Measurements from ENCODE around the gene COL1A1. TPM values are rescaled to one million over a fixed set of nuclear protein-coding genes. Genes with fewer than 3 reads are reported as not detected.
A peak's percentile ranks its signal among the peaks of the same experiment; 100 is the strongest.

COL1A1 gene
- polyA plus RNA-seq, 1 donor (not counting 4 experiments of a cell fraction or from before 2014, with no cell fraction given): 0.55 TPM

DNA sequence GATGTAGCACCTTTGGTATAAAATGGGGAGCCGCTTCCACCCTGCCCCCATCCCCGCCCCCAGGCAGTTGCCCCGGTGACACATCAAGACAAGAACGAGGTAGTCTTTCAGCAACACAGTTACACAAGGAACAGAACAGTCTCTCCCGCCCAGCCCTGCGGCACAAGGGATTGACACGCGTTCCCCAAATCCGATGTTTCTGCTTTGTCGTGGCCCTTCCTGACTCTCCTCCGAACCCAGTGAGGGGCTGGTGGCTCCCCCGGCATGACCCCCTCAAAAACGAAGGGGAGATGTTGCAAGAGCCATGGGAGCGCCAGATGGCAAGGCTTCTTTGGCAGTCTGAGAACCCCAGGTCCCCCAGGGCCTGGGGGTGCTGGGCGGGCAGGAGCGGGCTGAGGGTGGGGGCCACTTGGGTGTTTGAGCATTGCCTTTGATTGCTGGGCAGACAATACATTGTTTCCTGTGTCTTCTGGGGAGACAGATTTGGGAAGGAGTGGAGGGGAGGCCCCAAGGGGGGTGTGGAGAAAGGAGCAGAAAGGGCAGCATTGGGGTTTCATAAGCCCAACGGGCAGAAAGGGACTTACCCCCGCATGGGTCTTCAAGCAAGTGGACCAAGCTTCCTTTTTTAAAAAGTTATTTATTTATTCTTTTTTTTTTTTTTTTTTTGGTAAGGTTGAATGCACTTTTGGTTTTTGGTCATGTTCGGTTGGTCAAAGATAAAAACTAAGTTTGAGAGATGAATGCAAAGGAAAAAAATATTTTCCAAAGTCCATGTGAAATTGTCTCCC, 16.6 kb downstream of the COL1A1 start:
- H3K4me3 ChIP-seq (ENCODE audit: control insufficient read depth in 2 of 3, extremely low read depth in 1 of 3, insufficient read depth in 2 of 3, low read depth in 1 of 3, low read length in 3 of 3): no peak overlapping the region
- H3K27me3 ChIP-seq (ENCODE audit: control insufficient read depth, extremely low read depth, insufficient read depth, low read length): no peaks in the 10 kb centered on the region
- peak overlapping the region; percentile 29 for H3K9ac ChIP-seq (ENCODE audit: control insufficient read depth, extremely low read depth, insufficient read depth, low read length)
- no peaks in the 10 kb centered on the region for H3K36me3 ChIP-seq (ENCODE audit: control insufficient read depth in 2 of 2, extremely low read depth in 1 of 2, insufficient read depth in 2 of 2, low read length in 2 of 2)
- DNase-seq (ENCODE audit: low read depth, low spot score): no peak
- no peaks in the 10 kb centered on the region for H4K20me1 ChIP-seq (ENCODE audit: control insufficient read depth, extremely low read depth, insufficient read depth, low read length)
- peak overlapping the region; percentile 40 for H3K27ac ChIP-seq (ENCODE audit: control insufficient read depth, insufficient read depth, low read length)
- TF ChIP-seq, protein P1, sequence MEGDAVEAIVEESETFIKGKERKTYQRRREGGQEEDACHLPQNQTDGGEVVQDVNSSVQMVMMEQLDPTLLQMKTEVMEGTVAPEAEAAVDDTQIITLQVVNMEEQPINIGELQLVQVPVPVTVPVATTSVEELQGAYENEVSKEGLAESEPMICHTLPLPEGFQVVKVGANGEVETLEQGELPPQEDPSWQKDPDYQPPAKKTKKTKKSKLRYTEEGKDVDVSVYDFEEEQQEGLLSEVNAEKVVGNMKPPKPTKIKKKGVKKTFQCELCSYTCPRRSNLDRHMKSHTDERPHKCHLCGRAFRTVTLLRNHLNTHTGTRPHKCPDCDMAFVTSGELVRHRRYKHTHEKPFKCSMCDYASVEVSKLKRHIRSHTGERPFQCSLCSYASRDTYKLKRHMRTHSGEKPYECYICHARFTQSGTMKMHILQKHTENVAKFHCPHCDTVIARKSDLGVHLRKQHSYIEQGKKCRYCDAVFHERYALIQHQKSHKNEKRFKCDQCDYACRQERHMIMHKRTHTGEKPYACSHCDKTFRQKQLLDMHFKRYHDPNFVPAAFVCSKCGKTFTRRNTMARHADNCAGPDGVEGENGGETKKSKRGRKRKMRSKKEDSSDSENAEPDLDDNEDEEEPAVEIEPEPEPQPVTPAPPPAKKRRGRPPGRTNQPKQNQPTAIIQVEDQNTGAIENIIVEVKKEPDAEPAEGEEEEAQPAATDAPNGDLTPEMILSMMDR (optimal IDR thresholded peaks at IDR 0.05 in 1 of 3, IDR thresholded peaks at IDR 0.05 in 1 of 3, conservative IDR thresholded peaks at IDR 0.05 in 1 of 3; ENCODE audit: extremely low read depth in 1 of 3, insufficient read depth in 2 of 3, low read length in 3 of 3): no peak
- TF ChIP-seq EZH2 (IDR thresholded peaks at IDR 0.05; ENCODE audit: low read length): no peak
- dilution Hi-C loops (cut with MboI; ENCODE audit: extremely low pct_ligation_motif_present, low sequenced_read_pairs): no loop called here
- H2AFZ ChIP-seq (ENCODE audit: control insufficient read depth, low read length): peak overlapping the region; percentile 32
- H3K9me3 ChIP-seq (ENCODE audit: control insufficient read depth, low read depth, low read length): no peaks in the 10 kb centered on the region
- H3K9me1 ChIP-seq (ENCODE audit: control insufficient read depth, extremely low read depth, insufficient read depth, low read length): no peaks in the 10 kb centered on the region
- peak; percentile 84 for FAIRE-seq
- peaks cover 29% of the 10 kb centered on the region for H3K4me1 ChIP-seq (ENCODE audit: control insufficient read depth, extremely low read depth, insufficient read depth, low read length)
- H3K79me2 ChIP-seq (ENCODE audit: control insufficient read depth, insufficient read depth, low read length): no peaks in the 10 kb centered on the region
- peak overlapping the region; percentile 46 for H3K4me2 ChIP-seq (ENCODE audit: control insufficient read depth, extremely low read depth, insufficient read depth, low read depth, low read length)

DNA sequence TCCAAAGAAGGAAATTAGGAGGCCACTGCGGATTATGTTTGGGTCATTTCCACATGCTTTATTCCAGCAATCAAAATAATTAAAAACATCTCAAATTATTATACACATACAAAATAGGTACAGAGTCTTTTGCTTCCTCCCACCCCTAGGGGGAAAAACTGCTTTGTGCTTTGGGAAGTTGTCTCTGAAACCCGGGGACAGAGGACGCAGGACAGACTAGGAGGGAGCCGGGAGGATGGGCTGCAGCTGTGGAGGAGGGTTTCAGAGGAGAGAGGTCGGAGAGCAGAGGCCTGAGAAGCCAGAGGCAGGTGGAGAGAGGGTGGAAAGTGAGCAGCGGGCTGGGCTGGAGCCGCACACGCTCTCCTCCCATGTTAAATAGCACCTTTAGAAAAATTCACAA, 17.4 kb downstream of the COL1A1 start:
- H3K27ac ChIP-seq (ENCODE audit: control insufficient read depth, insufficient read depth, low read length): peak overlapping the region; percentile 72
- peaks cover 30% of the 10 kb centered on the region for H3K4me1 ChIP-seq (ENCODE audit: control insufficient read depth, extremely low read depth, insufficient read depth, low read length)
- H3K9me1 ChIP-seq (ENCODE audit: control insufficient read depth, extremely low read depth, insufficient read depth, low read length): no peaks in the 10 kb centered on the region
- no peaks in the 10 kb centered on the region for H3K36me3 ChIP-seq (ENCODE audit: control insufficient read depth in 2 of 2, extremely low read depth in 1 of 2, insufficient read depth in 2 of 2, low read length in 2 of 2)
- dilution Hi-C loops (cut with MboI; ENCODE audit: extremely low pct_ligation_motif_present, low sequenced_read_pairs): no loop called here
- peak overlapping the region in 1 of 3 experiments; percentile 29 for H3K4me3 ChIP-seq (ENCODE audit: control insufficient read depth in 2 of 3, extremely low read depth in 1 of 3, insufficient read depth in 2 of 3, low read depth in 1 of 3, low read length in 3 of 3)
- no peak for FAIRE-seq
- H3K9me3 ChIP-seq (ENCODE audit: control insufficient read depth, low read depth, low read length): no peaks in the 10 kb centered on the region
- TF ChIP-seq, protein P1 (optimal IDR thresholded peaks at IDR 0.05 in 1 of 3, IDR thresholded peaks at IDR 0.05 in 1 of 3, conservative IDR thresholded peaks at IDR 0.05 in 1 of 3; ENCODE audit: extremely low read depth in 1 of 3, insufficient read depth in 2 of 3, low read length in 3 of 3): peak in 1 of 3 experiments; percentile 31
- TF ChIP-seq EZH2 (IDR thresholded peaks at IDR 0.05; ENCODE audit: low read length): no peak
- H3K27me3 ChIP-seq (ENCODE audit: control insufficient read depth, extremely low read depth, insufficient read depth, low read length): no peaks in the 10 kb centered on the region
- H4K20me1 ChIP-seq (ENCODE audit: control insufficient read depth, extremely low read depth, insufficient read depth, low read length): no peaks in the 10 kb centered on the region
- peak overlapping the region; percentile 73 for H3K9ac ChIP-seq (ENCODE audit: control insufficient read depth, extremely low read depth, insufficient read depth, low read length)
- H3K4me2 ChIP-seq (ENCODE audit: control insufficient read depth, extremely low read depth, insufficient read depth, low read depth, low read length): peak overlapping the region; percentile 69
- DNase-seq (ENCODE audit: low read depth, low spot score): no peak
- H3K79me2 ChIP-seq (ENCODE audit: control insufficient read depth, insufficient read depth, low read length): no peaks in the 10 kb centered on the region
- peak overlapping the region; percentile 84 for H2AFZ ChIP-seq (ENCODE audit: control insufficient read depth, low read length)

All from keratinocyte (primary cell).